Measurements from ENCODE around the gene TCF21.

GRCh38 chr6:133898263-133898662 lies 9.3 kb downstream of the TCF21 start:
- TF ChIP-seq POLR2AphosphoS2 (conservative IDR thresholded peaks at IDR 0.05; ENCODE audit: low read length) (no peak), CTCF (IDR thresholded peaks at IDR 0.05) (no peak), E2F6 (IDR thresholded peaks at IDR 0.05; ENCODE audit: borderline replicate concordance, low read depth) (no peak), MYC (IDR thresholded peaks at IDR 0.05; ENCODE audit: borderline replicate concordance, low read length) (no peak), EP300 (IDR thresholded peaks at IDR 0.05) (no peak), JUN (IDR thresholded peaks at IDR 0.05) (no peak), PBX3 (IDR thresholded peaks at IDR 0.05) (no peak), MAX (IDR thresholded peaks at IDR 0.05) (no peak), RAD21 (conservative IDR thresholded peaks at IDR 0.05 in 1 of 2, IDR thresholded peaks at IDR 0.05 in 1 of 2) (no peak)
